Omental fat pad (tissue), 4 donors: ENCODE measurements around the gene MAP4K1. TPM values are rescaled to one million over a fixed set of nuclear protein-coding genes. Genes with fewer than 3 reads are reported as not detected.
"Not testable (repeated sequence)": the region's sequence is repeated elsewhere in the genome, so short reads cannot be mapped to it uniquely, and the experiment has no call there.

Experiments used
- ATAC-seq: fragments of 150-250 bp; one replicate; pipeline ENCODE4 v1.9.1; 2016; ENCODE audit warnings: mild to moderate bottlenecking, moderate library complexity; ENCODE audit not compliant: low FRiP score
- DNase-seq: peaks from one replicate; pipeline ENCODE4 v3.0.0-alpha.2; 2019; ENCODE audit warnings: low spot score
- CTCF ChIP-seq, 3 donors: fragments of 450-650 bp; IDR thresholded peaks; one replicate each; pipeline ENCODE4 v1.5.1; 2016 to 2017; ENCODE audit warnings: antibody characterized with exemption in 3 of 3, mild to moderate bottlenecking in 3 of 3, moderate library complexity in 2 of 3
- total RNA-seq, 4 donors: library from RNA; depleted of rRNA; stranded (reverse); fragments of >200 nt; gene quantifications; one replicate each; pipeline ENCODE4 v1.1.0, GENCODE V29; 2016

Gene MAP4K1
- total RNA-seq, 4 donors from 2014 or later, result 1.5 to 3.2 (median 2.7) TPM

- peak in 1 of 3 donors; percentile 46 for TF ChIP-seq CTCF (IDR thresholded peaks at IDR 0.05)
- DNase-seq, result peak; percentile 80
- peak; percentile 41 for ATAC-seq
Observed at GRCh38 chr19:38634757-38635482, 17.2 kb upstream of the MAP4K1 start.

GRCh38 chr19:38632476-38633213, 14.9 kb upstream of the MAP4K1 start:
- ATAC-seq (no peak), DNase-seq (no peak)
- no peak for TF ChIP-seq CTCF (IDR thresholded peaks at IDR 0.05)

GRCh38 chr19:38631811-38632475, 14.2 kb upstream of the MAP4K1 start:
- ATAC-seq, DNase-seq: not testable (repeated sequence)

GRCh38 chr19:38631301-38631700, 13.5 kb upstream of the MAP4K1 start:
- DNase-seq, ATAC-seq: not testable (repeated sequence)

GRCh38 chr19:38629568-38629967, 11.8 kb upstream of the MAP4K1 start:
- ATAC-seq (no peak), DNase-seq (no peak)
- no peak for TF ChIP-seq CTCF (IDR thresholded peaks at IDR 0.05)

- DNase-seq (no peak), ATAC-seq (no peak)
- TF ChIP-seq CTCF (IDR thresholded peaks at IDR 0.05), result no peak
Observed at GRCh38 chr19:38626401-38626800, 8.6 kb upstream of the MAP4K1 start.

GRCh38 chr19:38624822-38625221, 7.1 kb upstream of the MAP4K1 start:
- DNase-seq (no peak), ATAC-seq (no peak)
- no peak for TF ChIP-seq CTCF (IDR thresholded peaks at IDR 0.05)
